SHP77 (cell line): ENCODE data around the gene PPP2R2B.
"Not testable (repeated sequence)": the region's sequence is repeated elsewhere in the genome, so short reads cannot be mapped to it uniquely, and the experiment has no call there.

Experiments used
- DNase-seq, 2 experiments: peaks; one replicate each; lab custom pipeline; 2025; lab: John Stamatoyannopoulos, UW

Gene PPP2R2B

DNA sequence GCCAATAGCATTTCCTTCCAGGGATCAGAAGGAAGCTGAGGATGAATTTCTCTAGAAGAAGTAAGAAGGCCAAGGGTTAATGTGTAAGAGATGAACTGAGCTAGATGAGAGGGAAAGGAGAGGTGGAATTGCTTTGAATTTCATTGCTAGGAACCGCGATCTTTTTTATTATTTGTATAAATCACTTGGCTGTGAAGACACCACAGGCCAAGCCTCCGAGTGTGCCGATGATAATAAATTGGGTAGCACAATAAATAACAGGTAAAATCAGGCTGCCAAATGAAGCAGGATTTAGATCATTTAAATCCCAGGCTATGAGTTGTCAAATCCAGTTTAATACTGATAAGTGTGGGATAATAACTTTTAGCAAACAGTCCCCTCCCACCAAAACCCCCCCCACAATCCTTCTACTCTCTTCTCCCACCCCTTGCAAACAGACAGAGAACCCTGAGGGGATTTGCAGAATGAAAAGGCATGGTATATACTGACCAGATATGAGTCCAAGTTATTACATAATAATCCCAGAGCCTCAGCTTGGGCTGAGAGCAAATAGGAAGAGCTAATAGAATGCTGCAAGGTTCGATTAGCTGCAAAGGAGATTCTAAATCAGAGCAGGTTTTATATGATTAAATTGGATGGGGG lies 143.5 kb downstream of the PPP2R2B start:
- no peak for DNase-seq

DNA sequence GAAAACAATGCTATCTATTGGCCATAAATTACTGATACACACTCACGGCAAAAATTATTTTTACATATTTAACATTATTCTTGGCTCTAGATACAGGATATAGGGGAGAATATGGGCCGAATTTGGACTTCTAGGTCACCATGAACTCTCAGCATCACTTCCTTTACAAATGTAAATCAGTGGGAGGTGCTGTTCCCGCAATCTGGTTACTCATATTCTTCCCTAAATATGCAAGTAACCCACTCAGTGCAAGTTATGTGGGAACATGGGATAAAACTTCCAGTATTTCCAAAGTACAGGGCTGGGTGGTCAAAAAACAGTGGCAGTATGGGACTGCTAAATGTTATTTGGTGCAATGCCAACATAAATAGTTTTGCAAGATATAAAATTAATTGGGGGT lies 145.6 kb downstream of the PPP2R2B start:
- no peak for DNase-seq

GRCh38 chr5:146731909-146732659 lies 146.5 kb downstream of the PPP2R2B start:
- DNase-seq, result no peak

GRCh38 chr5:146728746-146729145 lies 149.8 kb downstream of the PPP2R2B start:
- DNase-seq, result not testable (repeated sequence)

DNA sequence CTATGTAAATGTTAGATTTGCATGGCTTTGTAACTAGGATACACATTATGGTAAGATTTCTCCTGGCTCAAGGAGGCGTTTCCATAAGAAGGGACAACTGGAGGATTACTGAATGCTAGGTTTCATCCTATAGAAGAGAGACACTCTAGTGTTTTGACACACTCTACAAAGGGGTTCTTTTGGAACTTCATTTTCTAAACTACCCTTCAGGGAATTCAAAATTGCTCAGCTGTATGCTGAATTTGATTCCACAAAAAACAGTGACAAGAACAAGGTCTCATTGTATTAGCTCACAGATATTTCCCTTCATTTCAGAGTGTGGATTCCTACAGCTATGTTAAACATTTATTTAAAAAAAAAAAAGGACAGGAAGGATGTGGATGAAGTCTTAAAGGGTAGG lies 151.7 kb downstream of the PPP2R2B start:
- DNase-seq, result no peak

DNA sequence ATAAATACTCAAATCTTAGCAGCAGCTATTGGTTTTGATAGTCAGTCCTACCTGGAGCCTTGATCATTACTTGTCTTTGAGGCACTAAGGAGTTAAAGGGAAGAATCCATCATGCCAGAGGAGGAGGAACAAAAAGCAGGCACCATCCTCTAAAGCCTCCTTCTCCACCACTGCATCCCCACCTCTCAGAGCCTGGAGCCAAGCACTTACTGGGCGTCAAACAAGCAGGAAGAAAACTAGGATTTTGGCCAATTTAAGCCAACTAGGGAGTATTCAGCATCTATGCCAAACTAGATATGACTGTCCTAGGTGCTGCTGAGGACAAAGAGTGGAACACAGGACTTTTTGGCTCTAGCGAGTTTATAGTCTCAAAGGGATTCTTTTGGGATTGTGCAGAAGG lies 152.5 kb downstream of the PPP2R2B start:
- no peak for DNase-seq

DNA sequence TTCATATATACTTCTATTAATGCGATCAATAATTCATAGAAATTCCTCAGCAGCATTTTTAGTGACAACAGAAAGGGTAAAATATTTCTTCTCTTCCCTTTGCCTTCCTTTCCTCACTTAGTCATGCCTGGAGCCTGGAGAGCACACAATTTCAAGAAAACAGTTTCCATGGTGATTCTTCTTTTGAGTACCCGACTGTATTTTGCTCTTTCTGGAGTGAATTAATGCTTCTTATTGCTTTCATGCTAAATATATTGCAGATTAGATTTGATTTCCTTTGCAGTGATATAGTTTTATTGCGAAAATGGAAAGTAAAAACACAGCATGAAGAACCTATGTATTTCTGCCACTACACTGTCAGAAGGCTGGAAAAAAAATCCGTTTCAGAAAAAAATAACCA lies 153.5 kb downstream of the PPP2R2B start:
- DNase-seq, result no peak

DNA sequence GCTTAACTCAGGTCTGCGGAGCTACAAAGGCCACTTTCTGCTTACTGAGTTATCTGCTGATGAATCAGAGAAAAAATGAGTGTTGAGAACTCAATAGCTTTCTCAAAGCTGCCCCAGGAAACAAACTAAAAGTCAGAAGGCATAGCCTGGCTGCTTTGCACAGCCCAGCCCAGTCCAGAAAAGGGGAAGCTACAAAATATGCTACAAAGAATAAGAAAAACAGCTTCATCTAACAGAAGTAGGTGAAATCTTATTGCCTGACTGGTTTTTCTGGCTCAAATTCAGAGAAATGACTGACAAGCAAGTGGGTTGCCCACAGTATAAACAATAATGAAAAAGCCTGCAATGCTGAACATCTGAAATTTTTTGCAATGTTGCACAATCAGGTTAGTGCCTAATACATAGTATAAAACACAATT lies 156.2 kb downstream of the PPP2R2B start:
- DNase-seq, result no peak

DNA sequence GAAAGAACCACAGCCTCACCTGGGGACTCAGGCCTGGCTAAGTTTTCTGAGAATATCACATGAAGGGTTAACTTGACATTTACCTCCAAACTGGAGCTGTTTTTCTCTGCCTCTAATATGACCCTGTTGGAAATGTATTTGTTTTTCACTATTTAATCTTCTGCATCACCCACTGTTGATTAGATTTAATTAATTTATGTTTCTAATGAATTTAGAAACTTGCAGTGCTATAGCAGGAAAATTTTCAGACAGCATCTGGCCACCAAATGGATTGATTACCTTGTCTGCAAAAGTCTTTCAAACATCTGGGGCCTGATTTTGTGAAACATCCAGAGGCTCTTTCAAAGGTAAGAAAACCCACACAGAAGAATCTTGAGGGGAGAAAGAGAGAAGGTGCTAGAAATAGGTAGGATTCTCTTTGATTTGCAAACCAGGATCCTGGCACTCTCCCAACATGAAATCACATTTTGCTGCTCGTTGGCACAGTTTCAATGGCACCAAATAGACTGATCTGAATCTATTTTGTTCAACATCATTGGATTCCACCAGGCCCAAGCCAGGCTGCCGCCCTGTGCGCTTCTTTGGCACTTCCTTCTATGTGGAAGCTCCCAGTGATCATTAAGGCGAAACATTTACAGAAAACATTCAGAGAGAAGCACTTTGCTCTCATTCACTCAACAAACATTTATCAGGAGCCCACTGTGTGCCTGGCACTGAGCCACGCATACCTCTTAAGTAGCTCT lies 157.3 kb downstream of the PPP2R2B start:
- no peak for DNase-seq

- DNase-seq, result no peak
Measured at GRCh38 chr5:146720107-146720506, 158.4 kb downstream of the PPP2R2B start.

DNA sequence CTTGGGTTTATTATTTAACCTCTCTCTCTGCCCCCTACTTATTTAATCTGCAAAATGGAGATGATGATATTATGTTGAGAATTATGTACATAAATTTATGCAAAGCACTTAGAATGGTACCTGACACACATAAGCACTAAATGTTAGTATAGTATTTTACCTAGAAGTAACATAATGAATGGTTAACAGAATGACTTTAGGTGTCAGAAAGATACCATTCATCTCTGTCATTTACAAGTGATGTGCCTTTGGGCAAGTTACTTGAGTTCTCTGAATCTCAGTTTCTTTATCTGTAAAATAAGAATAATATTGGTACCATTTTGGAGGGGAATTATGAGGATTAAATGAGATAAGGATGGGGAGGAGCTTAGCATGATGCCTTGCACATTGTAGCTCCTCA lies 159.4 kb downstream of the PPP2R2B start:
- no peak for DNase-seq

DNA sequence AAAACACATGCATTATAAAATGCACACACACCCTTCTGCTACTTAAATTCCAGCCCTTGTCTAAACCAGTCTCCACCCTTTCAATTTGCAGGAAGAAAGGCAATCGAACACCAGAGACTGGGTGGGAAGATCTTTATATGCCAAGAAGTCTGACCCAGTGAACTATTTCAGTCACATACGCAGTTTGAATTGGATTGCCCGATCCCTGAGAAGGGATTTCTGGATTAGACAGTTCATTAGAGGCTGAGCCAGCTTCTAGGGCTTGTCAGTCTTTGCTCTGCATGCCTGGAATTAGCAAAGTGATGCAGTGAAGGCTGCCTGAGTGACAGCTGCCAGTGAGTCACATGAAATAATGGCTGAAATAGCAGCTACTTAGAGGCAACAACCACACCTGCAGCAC lies 159.9 kb downstream of the PPP2R2B start:
- no peak for DNase-seq

GRCh38 chr5:146717951-146718350 lies 160.6 kb downstream of the PPP2R2B start:
- no peak for DNase-seq

DNA sequence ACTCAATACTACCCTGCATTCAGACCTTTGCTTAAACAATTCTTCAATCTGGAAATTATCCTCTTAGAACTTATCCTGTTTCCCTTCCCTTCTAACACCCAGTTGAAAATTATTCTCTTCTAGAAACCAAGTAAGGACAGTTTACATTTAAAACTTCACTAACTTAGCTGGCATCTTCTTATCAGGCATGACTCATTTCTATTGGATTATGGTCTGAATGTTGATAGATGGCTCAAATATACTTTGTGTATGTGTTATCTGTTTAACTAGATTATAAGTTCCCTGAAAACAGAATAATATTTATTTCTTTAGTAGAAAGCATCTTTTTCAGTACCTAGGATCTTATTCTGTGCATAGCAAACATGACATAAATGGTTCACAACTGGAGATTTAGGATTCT lies 161.9 kb downstream of the PPP2R2B start:
- no peak for DNase-seq

GRCh38 chr5:146710348-146710747 lies 168.2 kb downstream of the PPP2R2B start:
- no peak for DNase-seq

- no peak for DNase-seq
Measured at GRCh38 chr5:146707316-146707715, 171.2 kb downstream of the PPP2R2B start.

DNA sequence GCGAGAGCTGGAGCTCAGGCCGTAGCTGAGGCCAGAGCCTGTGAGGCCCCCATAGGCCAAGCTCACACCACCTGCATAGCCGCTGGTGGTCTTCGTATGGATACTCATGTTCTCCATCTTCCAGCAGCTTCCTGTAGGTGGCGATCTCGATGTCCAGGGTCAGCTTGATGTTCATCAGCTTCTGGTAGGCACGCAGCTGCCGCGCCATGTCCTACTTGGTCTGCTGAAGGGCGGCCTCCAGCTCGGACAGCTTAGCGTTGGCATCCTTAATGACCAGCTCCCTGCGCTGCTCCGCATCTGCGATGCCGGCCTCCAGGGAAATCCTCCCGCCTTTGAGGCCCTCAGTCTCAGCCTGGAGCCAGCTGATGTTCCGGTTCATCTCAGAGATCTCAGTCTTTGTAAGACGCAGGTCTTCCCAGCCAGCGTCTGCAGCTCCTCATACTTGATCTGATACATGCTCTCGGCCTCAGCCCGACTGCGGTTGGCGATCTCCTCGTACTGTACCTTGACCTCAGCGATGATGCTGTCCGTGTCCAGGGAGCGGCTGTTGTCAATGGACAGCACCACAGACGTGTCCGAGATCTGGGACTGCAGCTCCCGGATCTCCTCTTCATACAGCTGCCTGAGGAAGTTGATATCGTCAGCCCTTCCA lies 172.1 kb downstream of the PPP2R2B start:
- DNase-seq, result no peak

DNA sequence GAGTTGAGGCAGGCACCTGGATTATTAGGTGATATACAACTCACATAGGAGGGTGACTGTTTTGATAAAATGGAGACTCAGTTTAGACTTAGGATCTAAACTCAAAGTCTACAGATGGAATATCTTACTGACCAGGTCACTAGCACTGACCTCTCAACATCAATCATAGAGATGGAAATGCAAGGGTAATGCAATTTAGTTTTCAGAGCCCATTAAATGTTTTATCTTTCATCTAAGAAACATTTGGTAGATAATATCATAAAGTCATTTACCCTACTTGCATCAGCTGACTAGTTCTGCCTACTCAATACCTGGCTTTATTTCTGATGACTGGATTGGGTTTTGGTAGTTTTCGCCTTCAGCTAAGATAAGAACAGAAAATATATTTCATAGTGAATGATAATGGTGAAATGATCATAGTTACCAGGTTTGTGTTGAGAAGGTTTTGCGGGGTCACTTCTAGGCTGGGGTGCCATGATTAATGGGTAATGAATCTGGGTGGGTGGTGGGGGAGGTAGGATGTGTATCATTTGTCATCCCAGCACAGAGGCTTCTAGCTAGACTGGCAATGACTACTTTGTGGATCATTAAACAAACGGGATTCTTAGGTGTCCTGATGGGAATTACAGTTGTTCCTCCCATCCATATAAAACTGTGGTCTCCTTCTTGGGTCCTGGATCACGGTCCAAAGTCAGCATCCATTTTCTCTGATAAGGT lies 173.4 kb downstream of the PPP2R2B start:
- DNase-seq, result no peak

DNA sequence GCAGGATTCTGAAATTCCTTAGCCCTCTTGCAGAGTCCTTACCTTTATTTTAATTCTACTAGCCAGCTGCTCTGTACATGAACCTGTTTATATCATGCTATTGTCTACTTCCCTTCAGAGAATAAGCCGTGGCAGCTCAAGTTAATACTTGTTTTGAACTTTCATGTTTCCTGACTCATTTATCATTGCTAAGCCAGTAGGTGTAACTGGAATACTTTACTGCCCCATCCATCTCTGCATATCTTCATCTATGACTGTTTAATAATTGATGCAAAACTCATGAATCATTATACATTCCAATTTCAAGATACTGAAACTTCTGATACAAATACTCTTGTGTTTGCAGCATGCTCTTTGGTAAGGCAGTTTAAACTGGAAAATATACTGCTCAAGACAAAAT lies 174.7 kb downstream of the PPP2R2B start:
- no peak for DNase-seq

GRCh38 chr5:146703499-146703898 lies 175.1 kb downstream of the PPP2R2B start:
- DNase-seq, result no peak

GRCh38 chr5:146699664-146700418 lies 178.7 kb downstream of the PPP2R2B start:
- no peak for DNase-seq
